ENCODE measurements around the gene ACSL1.

- TF ChIP-seq POLR2A (IDR thresholded peaks at IDR 0.05; ENCODE audit: low read depth) = no peak
- TF ChIP-seq CTCF (IDR thresholded peaks at IDR 0.05) = no peak
Observed at GRCh38 chr4:184728858-184729257, 96.9 kb downstream of the ACSL1 start.

Measured in esophagus muscularis mucosa (tissue), 3 donors.